HEK293 (cell line): Measurements from ENCODE around the gene MBOAT2.

ENCODE experiments used
- CTCF ChIA-PET: fragments of 350-600 bp; formaldehyde crosslinking; extraction: SDS; loops from one replicate; lab custom pipeline; 2021; ENCODE audit warnings: antibody characterized with exemption; lab: Yijun Ruan, JAX
- POLR2A ChIA-PET: fragments of 300-600 bp; formaldehyde crosslinking; extraction: SDS; loops from one replicate; lab custom pipeline; 2020; ENCODE audit warnings: antibody characterized with exemption, inconsistent platforms; lab: Yijun Ruan, JAX
- H3K27ac ChIP-seq: fragments of 200-500 bp; sonication (Bioruptor generic); 2 replicates; pipeline ENCODE4 v1.5.1; 2014; ENCODE audit warnings: low read depth, low read length, control low read depth, inconsistent platforms; ENCODE audit errors: extremely low read depth
- H3K36me3 ChIP-seq, 2 experiments: fragments of 200-500 bp in 1 of 2; sonication (Bioruptor generic) in 1 of 2; 1 replicate in 1 of 2; 2 replicates in 1 of 2; pipeline ENCODE4 v1.5.1; 2014 to 2017; ENCODE audit warnings: inconsistent platforms in 2 of 2, low read length in 2 of 2; ENCODE audit not compliant: control insufficient read depth in 2 of 2, insufficient read depth in 1 of 2
- H3K4me1 ChIP-seq: fragments of 200-500 bp; sonication (Bioruptor generic); 2 replicates; pipeline ENCODE4 v1.5.1; 2014; ENCODE audit warnings: mild to moderate bottlenecking, low read length, inconsistent platforms; ENCODE audit not compliant: control insufficient read depth, insufficient read depth
- H3K4me3 ChIP-seq: 2 replicates; pipeline ENCODE4 v1.5.1; 2011; ENCODE audit warnings: low read depth, mild to moderate bottlenecking, control low read depth, low read length, moderate library complexity
- H3K9me3 ChIP-seq: fragments of 200-500 bp; sonication (Bioruptor generic); 2 replicates; pipeline ENCODE4 v1.5.1; 2014; ENCODE audit warnings: low read depth, low read length, inconsistent platforms; ENCODE audit not compliant: control insufficient read depth, insufficient read depth
- BCL11A ChIP-seq: fragments of 450-650 bp; formaldehyde crosslinking; IDR thresholded peaks from 2 replicates; pipeline ENCODE4 v1.5.1; 2016; ENCODE audit warnings: low read depth, missing biosample characterization, missing genetic modification characterization
- SALL2 ChIP-seq: fragments of 450-650 bp; formaldehyde crosslinking; IDR thresholded peaks from 2 replicates; pipeline ENCODE4 v1.5.0; 2017; ENCODE audit warnings: missing biosample characterization, mild to moderate bottlenecking, missing genetic modification characterization, borderline replicate concordance
- YY2 ChIP-seq: fragments of 450-650 bp; formaldehyde crosslinking; IDR thresholded peaks from 2 replicates; pipeline ENCODE4 v1.5.1; 2016; ENCODE audit warnings: missing biosample characterization, missing genetic modification characterization
- ZNF133 ChIP-seq: fragments of 450-650 bp; formaldehyde crosslinking; IDR thresholded peaks from 2 replicates; pipeline ENCODE4 v1.5.1; 2016; ENCODE audit warnings: missing biosample characterization, missing genetic modification characterization
- ZNF175 ChIP-seq: fragments of 450-650 bp; formaldehyde crosslinking; IDR thresholded peaks from 2 replicates; pipeline ENCODE4 v1.5.1; 2016; ENCODE audit warnings: missing biosample characterization, missing genetic modification characterization
- ZNF184 ChIP-seq: fragments of 450-650 bp; IDR thresholded peaks from 2 replicates; pipeline ENCODE4 v1.5.1; 2018; ENCODE audit warnings: missing biosample characterization, mild to moderate bottlenecking, missing genetic modification characterization
- ZNF302 ChIP-seq: fragments of 450-650 bp; formaldehyde crosslinking; IDR thresholded peaks from 2 replicates; pipeline ENCODE4 v1.5.1; 2016; ENCODE audit warnings: missing biosample characterization, missing genetic modification characterization, low read depth
- ZNF341 ChIP-seq: fragments of 450-650 bp; formaldehyde crosslinking; IDR thresholded peaks from 2 replicates; pipeline ENCODE4; 2016; ENCODE audit warnings: low read depth, missing biosample characterization, missing genetic modification characterization
- ZNF391 ChIP-seq: fragments of 450-650 bp; formaldehyde crosslinking; IDR thresholded peaks from 2 replicates; pipeline ENCODE4 v1.5.1; 2016; ENCODE audit warnings: low read depth, missing biosample characterization, missing genetic modification characterization, borderline replicate concordance
- ZNF530 ChIP-seq: fragments of 450-650 bp; formaldehyde crosslinking; IDR thresholded peaks from 2 replicates; pipeline ENCODE4 v1.5.1; 2016; ENCODE audit warnings: low read depth, missing biosample characterization, missing genetic modification characterization
- ZNF555 ChIP-seq: fragments of 450-650 bp; formaldehyde crosslinking; conservative IDR thresholded peaks from 2 replicates; pipeline ENCODE4 v1.5.1; 2017; ENCODE audit warnings: missing biosample characterization, mild to moderate bottlenecking, missing genetic modification characterization, inconsistent platforms
- ZNF560 ChIP-seq: fragments of 450-650 bp; formaldehyde crosslinking; IDR thresholded peaks from 2 replicates; pipeline ENCODE4 v1.5.1; 2017; ENCODE audit warnings: missing biosample characterization, missing genetic modification characterization, borderline replicate concordance
- ZNF600 ChIP-seq: fragments of 450-650 bp; formaldehyde crosslinking; IDR thresholded peaks from 2 replicates; pipeline ENCODE4 v1.5.1; 2016; ENCODE audit warnings: missing biosample characterization, missing genetic modification characterization
- ZNF677 ChIP-seq: fragments of 450-650 bp; IDR thresholded peaks from 2 replicates; pipeline ENCODE4 v1.5.0; 2018; ENCODE audit warnings: missing biosample characterization, mild to moderate bottlenecking, missing genetic modification characterization, moderate library complexity
- ZSCAN30 ChIP-seq: fragments of 450-650 bp; IDR thresholded peaks from 2 replicates; pipeline ENCODE4 v1.5.1; 2018; ENCODE audit warnings: missing biosample characterization, mild to moderate bottlenecking, missing genetic modification characterization, moderate library complexity
- TF ChIP-seq, protein P1 (sequence below): fragments of 450-650 bp; formaldehyde crosslinking; IDR thresholded peaks from 2 replicates; pipeline ENCODE4 v1.5.1; 2016; ENCODE audit warnings: missing biosample characterization, missing genetic modification characterization
- TF ChIP-seq, protein P2 (sequence below): fragments of 450-650 bp; formaldehyde crosslinking; IDR thresholded peaks from 2 replicates; pipeline ENCODE4 v1.5.1; 2016; ENCODE audit warnings: missing biosample characterization, missing genetic modification characterization

MBOAT2 gene

DNA sequence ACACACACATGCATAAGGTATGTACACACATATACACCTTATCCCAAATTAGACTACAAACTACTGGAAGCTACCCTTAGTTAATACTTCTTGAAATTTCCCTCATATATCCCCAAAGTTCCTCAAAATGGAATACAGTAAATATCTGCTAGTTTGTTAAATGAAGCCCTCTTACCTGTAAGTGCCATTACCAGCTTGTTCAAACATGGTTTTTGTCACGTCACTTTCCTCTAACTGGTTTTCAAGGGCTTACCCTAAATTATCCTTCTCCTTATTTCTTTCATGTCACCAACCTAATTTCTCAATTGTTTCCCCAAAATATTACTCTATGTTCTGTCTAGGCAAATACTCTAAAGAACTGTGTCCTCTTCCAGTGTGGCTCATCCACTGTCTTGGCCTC is 141.7 kb downstream of the MBOAT2 start:
- ChIA-PET CTCF (no interaction called here), POLR2A (no interaction called here)
- Histone ChIP-seq H3K27ac (no peak overlapping the region), H3K4me3 (no peak overlapping the region), H3K36me3 (peaks cover 0 to 22% of the 10 kb centered on the region in 2 experiments; a peak in 1 of 3 replicates), H3K4me1 (0 out of 2 replicates have a peak, but pooled peaks cover 2% of the 10 kb centered on the region), H3K9me3 (no peaks in the 10 kb centered on the region)
- TF ChIP-seq ZNF560 (tag by site-specific recombination) (no peak), ZNF341 (tag by site-specific recombination) (no peak), YY2 (tag by site-specific recombination) (no peak)

DNA sequence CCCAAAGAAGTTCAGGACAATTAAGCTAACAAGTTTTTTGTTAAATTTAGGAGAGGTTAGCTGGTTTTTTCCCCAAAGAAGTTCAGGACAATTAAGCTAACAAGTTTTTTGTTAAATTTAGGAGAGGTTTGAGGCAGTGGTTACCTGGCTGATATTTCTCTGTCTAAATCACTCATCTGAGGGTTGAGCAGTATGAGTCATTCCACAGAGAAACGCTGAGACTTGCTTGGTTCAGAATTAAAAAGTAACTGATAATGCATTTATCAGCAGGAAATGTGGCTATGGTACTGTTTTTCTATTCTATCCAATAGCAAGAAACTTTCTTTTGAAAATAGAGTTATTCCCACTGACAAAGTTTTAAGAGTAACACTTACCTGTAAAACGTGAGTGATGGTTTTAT is 143.2 kb downstream of the MBOAT2 start:
- TF ChIP-seq ZNF391 (tag by site-specific recombination): no peak
- TF ChIP-seq ZNF175 (tag by site-specific recombination): no peak
- no peak for TF ChIP-seq ZNF677 (tag by site-specific recombination)
- no peak for TF ChIP-seq SALL2
- TF ChIP-seq ZNF302 (tag by site-specific recombination): no peak
- no peak for TF ChIP-seq ZNF555
- TF ChIP-seq ZNF133: no peak
- TF ChIP-seq ZNF530 (tag by site-specific recombination): no peak
- no peak for TF ChIP-seq ZSCAN30 (tag by site-specific recombination)
- no peak for TF ChIP-seq BCL11A (tag by site-specific recombination)
- ChIA-PET POLR2A (no interaction called here), CTCF (no interaction called here)
- peaks cover 0 to 19% of the 10 kb centered on the region in 2 experiments; a peak in 1 of 3 replicates for H3K36me3 ChIP-seq
- 0 out of 2 replicates have a peak, but pooled peaks cover 2% of the 10 kb centered on the region for H3K4me1 ChIP-seq
- H3K9me3 ChIP-seq: no peaks in the 10 kb centered on the region
- H3K27ac ChIP-seq: no peak overlapping the region
- no peak overlapping the region for H3K4me3 ChIP-seq

DNA sequence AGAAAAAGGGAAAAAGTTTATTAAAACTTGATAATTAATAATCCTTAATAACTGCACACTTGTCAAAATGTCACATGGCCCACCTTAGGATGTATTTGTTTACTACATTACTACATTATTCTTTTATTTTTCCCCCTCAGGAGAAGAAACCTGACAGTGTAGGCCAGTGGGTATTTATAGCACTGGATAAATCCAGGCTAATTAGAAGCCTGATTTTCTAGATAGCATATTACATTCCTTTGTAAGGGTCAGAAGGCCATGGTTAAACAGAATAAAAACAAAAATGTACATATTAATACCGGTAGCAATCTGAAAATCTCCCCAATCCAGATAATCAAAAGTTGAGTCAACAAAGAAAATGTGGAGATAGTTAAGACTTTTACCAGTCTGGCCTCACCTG is 144.6 kb downstream of the MBOAT2 start:
- POLR2A ChIA-PET: no interaction called here
- H3K36me3 ChIP-seq: peaks cover 0 to 19% of the 10 kb centered on the region in 2 experiments; a peak in 1 of 3 replicates
- CTCF ChIA-PET: no interaction called here
- H3K27ac ChIP-seq: no peak overlapping the region
- 0 out of 2 replicates have a peak, but pooled peaks cover 5% of the 10 kb centered on the region for H3K4me1 ChIP-seq
- TF ChIP-seq ZNF184 (tag by site-specific recombination) (no peak), ZNF600 (tag by site-specific recombination) (no peak)
- TF ChIP-seq, protein P1, sequence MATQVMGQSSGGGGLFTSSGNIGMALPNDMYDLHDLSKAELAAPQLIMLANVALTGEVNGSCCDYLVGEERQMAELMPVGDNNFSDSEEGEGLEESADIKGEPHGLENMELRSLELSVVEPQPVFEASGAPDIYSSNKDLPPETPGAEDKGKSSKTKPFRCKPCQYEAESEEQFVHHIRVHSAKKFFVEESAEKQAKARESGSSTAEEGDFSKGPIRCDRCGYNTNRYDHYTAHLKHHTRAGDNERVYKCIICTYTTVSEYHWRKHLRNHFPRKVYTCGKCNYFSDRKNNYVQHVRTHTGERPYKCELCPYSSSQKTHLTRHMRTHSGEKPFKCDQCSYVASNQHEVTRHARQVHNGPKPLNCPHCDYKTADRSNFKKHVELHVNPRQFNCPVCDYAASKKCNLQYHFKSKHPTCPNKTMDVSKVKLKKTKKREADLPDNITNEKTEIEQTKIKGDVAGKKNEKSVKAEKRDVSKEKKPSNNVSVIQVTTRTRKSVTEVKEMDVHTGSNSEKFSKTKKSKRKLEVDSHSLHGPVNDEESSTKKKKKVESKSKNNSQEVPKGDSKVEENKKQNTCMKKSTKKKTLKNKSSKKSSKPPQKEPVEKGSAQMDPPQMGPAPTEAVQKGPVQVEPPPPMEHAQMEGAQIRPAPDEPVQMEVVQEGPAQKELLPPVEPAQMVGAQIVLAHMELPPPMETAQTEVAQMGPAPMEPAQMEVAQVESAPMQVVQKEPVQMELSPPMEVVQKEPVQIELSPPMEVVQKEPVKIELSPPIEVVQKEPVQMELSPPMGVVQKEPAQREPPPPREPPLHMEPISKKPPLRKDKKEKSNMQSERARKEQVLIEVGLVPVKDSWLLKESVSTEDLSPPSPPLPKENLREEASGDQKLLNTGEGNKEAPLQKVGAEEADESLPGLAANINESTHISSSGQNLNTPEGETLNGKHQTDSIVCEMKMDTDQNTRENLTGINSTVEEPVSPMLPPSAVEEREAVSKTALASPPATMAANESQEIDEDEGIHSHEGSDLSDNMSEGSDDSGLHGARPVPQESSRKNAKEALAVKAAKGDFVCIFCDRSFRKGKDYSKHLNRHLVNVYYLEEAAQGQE (tag by site-specific recombination): no peak
- TF ChIP-seq, protein P2, sequence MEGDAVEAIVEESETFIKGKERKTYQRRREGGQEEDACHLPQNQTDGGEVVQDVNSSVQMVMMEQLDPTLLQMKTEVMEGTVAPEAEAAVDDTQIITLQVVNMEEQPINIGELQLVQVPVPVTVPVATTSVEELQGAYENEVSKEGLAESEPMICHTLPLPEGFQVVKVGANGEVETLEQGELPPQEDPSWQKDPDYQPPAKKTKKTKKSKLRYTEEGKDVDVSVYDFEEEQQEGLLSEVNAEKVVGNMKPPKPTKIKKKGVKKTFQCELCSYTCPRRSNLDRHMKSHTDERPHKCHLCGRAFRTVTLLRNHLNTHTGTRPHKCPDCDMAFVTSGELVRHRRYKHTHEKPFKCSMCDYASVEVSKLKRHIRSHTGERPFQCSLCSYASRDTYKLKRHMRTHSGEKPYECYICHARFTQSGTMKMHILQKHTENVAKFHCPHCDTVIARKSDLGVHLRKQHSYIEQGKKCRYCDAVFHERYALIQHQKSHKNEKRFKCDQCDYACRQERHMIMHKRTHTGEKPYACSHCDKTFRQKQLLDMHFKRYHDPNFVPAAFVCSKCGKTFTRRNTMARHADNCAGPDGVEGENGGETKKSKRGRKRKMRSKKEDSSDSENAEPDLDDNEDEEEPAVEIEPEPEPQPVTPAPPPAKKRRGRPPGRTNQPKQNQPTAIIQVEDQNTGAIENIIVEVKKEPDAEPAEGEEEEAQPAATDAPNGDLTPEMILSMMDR: no peak
- no peak overlapping the region for H3K4me3 ChIP-seq
- no peaks in the 10 kb centered on the region for H3K9me3 ChIP-seq
